Gastroesophageal sphincter (tissue), 3 donors: ENCODE data around the gene SPG7.

Experiments used
- POLR2A ChIP-seq, 2 donors: fragments of 450-650 bp; IDR thresholded peaks; one replicate each; pipeline ENCODE4 v1.6.1; 2017; ENCODE audit warnings: antibody characterized with exemption in 2 of 2, mild to moderate bottlenecking in 2 of 2, moderate library complexity in 1 of 2
- TF ChIP-seq, protein P1 (sequence below), 4 experiments: fragments of 200-600 bp in 2 of 4; fragments of 450-650 bp in 2 of 4; sonication (generic) in 1 of 4; IDR thresholded peaks; one replicate each; pipeline ENCODE4 v1.5.1; 2017 to 2019; ENCODE audit warnings: antibody characterized with exemption in 4 of 4, mild to moderate bottlenecking in 2 of 4, moderate library complexity in 2 of 4

DNA sequence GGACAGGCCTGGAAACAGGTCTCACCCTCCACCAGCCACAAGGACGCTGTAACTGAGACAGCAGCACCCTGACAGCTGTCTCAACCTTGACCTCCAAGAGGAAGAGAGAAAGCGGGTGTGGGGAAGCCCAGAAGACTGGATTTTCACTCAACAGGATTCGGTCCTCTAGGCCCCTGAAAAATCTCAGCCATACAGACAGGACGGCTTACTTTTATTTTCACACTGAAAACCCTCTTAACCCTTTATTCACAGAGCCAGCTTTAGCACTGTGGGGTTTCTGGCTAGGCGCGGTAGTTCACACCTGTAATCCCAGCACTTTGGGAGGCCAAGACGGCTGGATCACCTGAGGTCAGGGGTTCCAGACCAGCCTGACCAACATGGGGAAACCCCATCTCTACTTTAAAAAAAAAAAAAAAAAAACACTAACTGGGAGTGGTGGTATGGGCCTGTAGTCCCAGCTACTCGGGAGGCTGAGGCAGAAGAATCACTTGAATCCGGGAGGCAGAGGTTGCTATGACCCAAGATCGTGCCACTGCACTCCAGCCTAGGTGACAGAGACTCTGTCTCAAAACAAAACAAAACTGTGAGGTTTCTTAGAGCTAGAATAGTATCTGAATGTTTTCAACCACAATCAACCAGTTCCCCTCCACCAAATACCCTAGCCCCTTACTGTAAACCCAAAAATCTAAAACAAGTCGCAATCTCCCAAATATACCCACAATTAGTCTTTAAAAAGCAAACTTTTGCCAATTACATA is 23.1 kb upstream of the SPG7 start:
- TF ChIP-seq, protein P1, sequence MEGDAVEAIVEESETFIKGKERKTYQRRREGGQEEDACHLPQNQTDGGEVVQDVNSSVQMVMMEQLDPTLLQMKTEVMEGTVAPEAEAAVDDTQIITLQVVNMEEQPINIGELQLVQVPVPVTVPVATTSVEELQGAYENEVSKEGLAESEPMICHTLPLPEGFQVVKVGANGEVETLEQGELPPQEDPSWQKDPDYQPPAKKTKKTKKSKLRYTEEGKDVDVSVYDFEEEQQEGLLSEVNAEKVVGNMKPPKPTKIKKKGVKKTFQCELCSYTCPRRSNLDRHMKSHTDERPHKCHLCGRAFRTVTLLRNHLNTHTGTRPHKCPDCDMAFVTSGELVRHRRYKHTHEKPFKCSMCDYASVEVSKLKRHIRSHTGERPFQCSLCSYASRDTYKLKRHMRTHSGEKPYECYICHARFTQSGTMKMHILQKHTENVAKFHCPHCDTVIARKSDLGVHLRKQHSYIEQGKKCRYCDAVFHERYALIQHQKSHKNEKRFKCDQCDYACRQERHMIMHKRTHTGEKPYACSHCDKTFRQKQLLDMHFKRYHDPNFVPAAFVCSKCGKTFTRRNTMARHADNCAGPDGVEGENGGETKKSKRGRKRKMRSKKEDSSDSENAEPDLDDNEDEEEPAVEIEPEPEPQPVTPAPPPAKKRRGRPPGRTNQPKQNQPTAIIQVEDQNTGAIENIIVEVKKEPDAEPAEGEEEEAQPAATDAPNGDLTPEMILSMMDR (IDR thresholded peaks at IDR 0.05): no peak
- TF ChIP-seq POLR2A (IDR thresholded peaks at IDR 0.05): no peak
